LoVo (cell line): ENCODE data around the gene CTNND2.

Experiments
- DNase-seq: peaks from one replicate; pipeline ENCODE4 v3.0.0-alpha.2; 2016; ENCODE audit warnings: low spot score

The CTNND2 gene

GRCh38 chr5:10985721-10986110, 918.5 kb downstream of the CTNND2 start:
- DNase-seq, result no peak

- DNase-seq, result no peak
These were observed 919.0 kb downstream of the CTNND2 start for GRCh38 chr5:10985091-10985720.

- no peak for DNase-seq
These were observed 920.1 kb downstream of the CTNND2 start for GRCh38 chr5:10984021-10984715.

- no peak for DNase-seq
These were observed 921.6 kb downstream of the CTNND2 start for GRCh38 chr5:10982626-10983025.

GRCh38 chr5:10981932-10982331, 922.3 kb downstream of the CTNND2 start:
- DNase-seq, result no peak

GRCh38 chr5:10977011-10977410, 927.2 kb downstream of the CTNND2 start:
- DNase-seq, result no peak

GRCh38 chr5:10975945-10976344, 928.3 kb downstream of the CTNND2 start:
- no peak for DNase-seq

- DNase-seq, result no peak
These were observed 929.4 kb downstream of the CTNND2 start for GRCh38 chr5:10974850-10975249.

GRCh38 chr5:10973316-10973715, 930.9 kb downstream of the CTNND2 start:
- DNase-seq, result no peak

- DNase-seq, result no peak
These were observed 934.5 kb downstream of the CTNND2 start for GRCh38 chr5:10969684-10970180.

GRCh38 chr5:10964806-10965205, 939.4 kb downstream of the CTNND2 start:
- no peak for DNase-seq

- no peak for DNase-seq
These were observed 945.5 kb downstream of the CTNND2 start for GRCh38 chr5:10958728-10959127.

- DNase-seq, result no peak
These were observed 954.2 kb downstream of the CTNND2 start for GRCh38 chr5:10949856-10950630.

- DNase-seq, result no peak
These were observed 958.2 kb downstream of the CTNND2 start for GRCh38 chr5:10946050-10946449.

- DNase-seq, result no peak
These were observed 962.3 kb downstream of the CTNND2 start for GRCh38 chr5:10941900-10942299.

- no peak for DNase-seq
These were observed 968.0 kb downstream of the CTNND2 start for GRCh38 chr5:10936081-10936855.

GRCh38 chr5:10935536-10935935, 968.7 kb downstream of the CTNND2 start:
- no peak for DNase-seq

GRCh38 chr5:10934783-10935355, 969.4 kb downstream of the CTNND2 start:
- no peak for DNase-seq

GRCh38 chr5:10933121-10933520, 971.1 kb downstream of the CTNND2 start:
- DNase-seq, result no peak

- no peak for DNase-seq
These were observed 971.8 kb downstream of the CTNND2 start for GRCh38 chr5:10932426-10932825.

GRCh38 chr5:10927608-10928007, 976.6 kb downstream of the CTNND2 start:
- no peak for DNase-seq

GRCh38 chr5:10923310-10923709, 980.9 kb downstream of the CTNND2 start:
- no peak for DNase-seq
